Sigmoid colon (tissue), 4 donors: Measurements from ENCODE around the gene HHAT.

Source experiments
- CTCF ChIP-seq, 4 experiments: fragments of 450-650 bp in 3 of 4; fragments of 200-600 bp in 1 of 4; IDR thresholded peaks; one replicate each; pipeline ENCODE4 v1.5.1; 2016 to 2019; ENCODE audit warnings: antibody characterized with exemption in 4 of 4, mild to moderate bottlenecking in 3 of 4, moderate library complexity in 2 of 4
- EP300 ChIP-seq, 4 donors: sonication (generic); formaldehyde crosslinking; IDR thresholded peaks; one replicate each; pipeline ENCODE4 v1.6.1; 2017; ENCODE audit warnings: antibody characterized with exemption in 4 of 4

DNA sequence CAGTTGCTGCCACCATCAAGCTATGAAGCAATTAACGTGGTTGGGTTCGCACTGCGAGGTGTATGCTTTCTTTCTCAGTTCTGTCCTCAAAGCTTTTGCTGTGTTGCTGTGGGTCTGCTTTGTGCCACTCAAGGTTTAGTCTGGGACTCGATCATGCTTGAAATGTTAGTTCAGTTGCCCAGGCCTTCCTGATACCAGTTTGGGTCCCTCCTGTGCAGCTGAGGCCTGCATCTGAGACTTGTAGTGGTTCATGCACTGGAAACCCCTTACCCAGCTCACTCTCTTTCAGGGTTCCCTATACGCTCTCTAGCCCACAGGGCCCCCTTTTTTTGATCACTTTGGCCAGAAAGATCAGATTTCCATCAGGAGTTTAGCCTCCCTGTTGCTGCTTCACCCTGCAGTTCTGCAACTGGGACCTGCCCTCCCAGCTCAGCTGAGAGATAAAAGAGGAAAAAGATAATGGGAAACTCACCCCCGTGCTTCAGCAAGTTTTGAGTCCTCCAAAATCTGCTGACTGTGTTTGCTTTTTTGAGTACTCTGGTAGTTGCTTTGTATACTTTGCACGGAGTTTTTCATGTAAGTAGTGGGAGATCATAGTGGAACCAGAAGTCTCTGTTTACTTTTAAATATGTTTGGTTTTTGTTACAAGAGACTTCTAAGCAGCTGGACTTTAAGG is 317.0 kb downstream of the HHAT start:
- TF ChIP-seq EP300 (IDR thresholded peaks at IDR 0.05) (no peak), CTCF (IDR thresholded peaks at IDR 0.05) (no peak)
